ENCODE results near the gene PARP16. TPM values are rescaled to one million over a fixed set of nuclear protein-coding genes. Genes with fewer than 3 reads are reported as not detected.

The PARP16 gene
- polyA plus RNA-seq, 1 donor = 14.0 TPM

- DNase-seq = no peak
- no peak overlapping the region for H3K4me3 ChIP-seq (ENCODE audit: low read length)
- no peak overlapping the region for H3K27ac ChIP-seq (ENCODE audit: low read length)
- H3K36me3 ChIP-seq (ENCODE audit: control insufficient read depth, insufficient read depth, low read length) = no peaks in the 10 kb centered on the region
- no CpG with 5 or more reads among the region's 3 CpGs for WGBS (ENCODE audit: insufficient coverage, low lambda C conversion rate)
- H3K9me3 ChIP-seq (ENCODE audit: control insufficient read depth, low read depth, low read length) = no peaks in the 10 kb centered on the region
- no peaks in the 10 kb centered on the region for H3K4me1 ChIP-seq (ENCODE audit: control insufficient read depth, insufficient read depth, low read length)
- peaks cover 2% of the 10 kb centered on the region for H3K27me3 ChIP-seq (ENCODE audit: control insufficient read depth, insufficient read depth, low read length)
Observed at GRCh38 chr15:65311760-65312159, 25.1 kb upstream of the PARP16 start.

- Histone ChIP-seq H3K27ac (ENCODE audit: low read length) (no peak overlapping the region), H3K36me3 (ENCODE audit: control insufficient read depth, insufficient read depth, low read length) (no peaks in the 10 kb centered on the region), H3K27me3 (ENCODE audit: control insufficient read depth, insufficient read depth, low read length) (peaks cover 2% of the 10 kb centered on the region), H3K9me3 (ENCODE audit: control insufficient read depth, low read depth, low read length) (no peaks in the 10 kb centered on the region), H3K4me3 (ENCODE audit: low read length) (no peak overlapping the region), H3K4me1 (ENCODE audit: control insufficient read depth, insufficient read depth, low read length) (peaks cover 3% of the 10 kb centered on the region)
- WGBS (ENCODE audit: insufficient coverage, low lambda C conversion rate) = no CpG with 5 or more reads among the region's 10 CpGs
- no peak for DNase-seq
Observed at GRCh38 chr15:65310431-65311137, 23.9 kb upstream of the PARP16 start.

GRCh38 chr15:65309882-65310418 is 23.3 kb upstream of the PARP16 start:
- no peak for DNase-seq
- Histone ChIP-seq H3K27me3 (ENCODE audit: control insufficient read depth, insufficient read depth, low read length) (peaks cover 2% of the 10 kb centered on the region), H3K4me3 (ENCODE audit: low read length) (no peak overlapping the region), H3K4me1 (ENCODE audit: control insufficient read depth, insufficient read depth, low read length) (peaks cover 7% of the 10 kb centered on the region), H3K36me3 (ENCODE audit: control insufficient read depth, insufficient read depth, low read length) (no peaks in the 10 kb centered on the region), H3K27ac (ENCODE audit: low read length) (no peak overlapping the region), H3K9me3 (ENCODE audit: control insufficient read depth, low read depth, low read length) (no peaks in the 10 kb centered on the region)
- WGBS (ENCODE audit: insufficient coverage, low lambda C conversion rate) = no CpG with 5 or more reads among the region's 12 CpGs

GRCh38 chr15:65307978-65308377 is 21.3 kb upstream of the PARP16 start:
- no peak overlapping the region for H3K27ac ChIP-seq (ENCODE audit: low read length)
- no peaks in the 10 kb centered on the region for H3K9me3 ChIP-seq (ENCODE audit: control insufficient read depth, low read depth, low read length)
- H3K4me1 ChIP-seq (ENCODE audit: control insufficient read depth, insufficient read depth, low read length) = peaks cover 11% of the 10 kb centered on the region
- no CpG with 5 or more reads among the region's 6 CpGs for WGBS (ENCODE audit: insufficient coverage, low lambda C conversion rate)
- DNase-seq = no peak
- H3K27me3 ChIP-seq (ENCODE audit: control insufficient read depth, insufficient read depth, low read length) = peaks cover 2% of the 10 kb centered on the region
- no peak overlapping the region for H3K4me3 ChIP-seq (ENCODE audit: low read length)
- H3K36me3 ChIP-seq (ENCODE audit: control insufficient read depth, insufficient read depth, low read length) = no peaks in the 10 kb centered on the region

- H3K27ac ChIP-seq (ENCODE audit: low read length) = no peak overlapping the region
- no peak for DNase-seq
- H3K27me3 ChIP-seq (ENCODE audit: control insufficient read depth, insufficient read depth, low read length) = no peaks in the 10 kb centered on the region
- H3K4me3 ChIP-seq (ENCODE audit: low read length) = no peak overlapping the region
- H3K9me3 ChIP-seq (ENCODE audit: control insufficient read depth, low read depth, low read length) = no peaks in the 10 kb centered on the region
- peaks cover 11% of the 10 kb centered on the region for H3K4me1 ChIP-seq (ENCODE audit: control insufficient read depth, insufficient read depth, low read length)
- no peaks in the 10 kb centered on the region for H3K36me3 ChIP-seq (ENCODE audit: control insufficient read depth, insufficient read depth, low read length)
Observed at GRCh38 chr15:65306551-65306950, 19.9 kb upstream of the PARP16 start.

GRCh38 chr15:65305776-65306175 is 19.1 kb upstream of the PARP16 start:
- Histone ChIP-seq H3K4me3 (ENCODE audit: low read length) (no peak overlapping the region), H3K9me3 (ENCODE audit: control insufficient read depth, low read depth, low read length) (no peaks in the 10 kb centered on the region), H3K27ac (ENCODE audit: low read length) (no peak overlapping the region), H3K27me3 (ENCODE audit: control insufficient read depth, insufficient read depth, low read length) (no peaks in the 10 kb centered on the region), H3K36me3 (ENCODE audit: control insufficient read depth, insufficient read depth, low read length) (no peaks in the 10 kb centered on the region), H3K4me1 (ENCODE audit: control insufficient read depth, insufficient read depth, low read length) (peaks cover 11% of the 10 kb centered on the region)
- no peak for DNase-seq
- WGBS (ENCODE audit: insufficient coverage, low lambda C conversion rate) = 83% methylated on average over 1 of the region's 3 CpGs

- H3K9me3 ChIP-seq (ENCODE audit: control insufficient read depth, low read depth, low read length) = no peaks in the 10 kb centered on the region
Observed at GRCh38 chr15:65305150-65305758, 18.6 kb upstream of the PARP16 start.

GRCh38 chr15:65304381-65305149 is 17.9 kb upstream of the PARP16 start, which contains the start of gene RNU5B-1:
RNU5B-1 (plus strand) TSS chr15:65304677.
- WGBS (ENCODE audit: insufficient coverage, low lambda C conversion rate) = 0% methylated on average over 3 of the region's 24 CpGs
- Histone ChIP-seq H3K27ac (ENCODE audit: low read length) (peak within 1 kb of the TSS; percentile 68), H3K4me1 (ENCODE audit: control insufficient read depth, insufficient read depth, low read length) (peaks cover 11% of the 10 kb centered on the region), H3K27me3 (ENCODE audit: control insufficient read depth, insufficient read depth, low read length) (no peaks in the 10 kb centered on the region), H3K9me3 (ENCODE audit: control insufficient read depth, low read depth, low read length) (no peaks in the 10 kb centered on the region), H3K4me3 (ENCODE audit: low read length) (peak within 1 kb of the TSS; percentile 52), H3K36me3 (ENCODE audit: control insufficient read depth, insufficient read depth, low read length) (no peaks in the 10 kb centered on the region)
- peak; percentile 82 to 89 for DNase-seq

More at GRCh38 chr15:65305150-65305758, 18.6 kb upstream of the PARP16 start:
- Histone ChIP-seq H3K36me3 (ENCODE audit: control insufficient read depth, insufficient read depth, low read length) (no peaks in the 10 kb centered on the region), H3K4me1 (ENCODE audit: control insufficient read depth, insufficient read depth, low read length) (peaks cover 11% of the 10 kb centered on the region), H3K27ac (ENCODE audit: low read length) (peak overlapping the region; percentile 68), H3K27me3 (ENCODE audit: control insufficient read depth, insufficient read depth, low read length) (no peaks in the 10 kb centered on the region), H3K4me3 (ENCODE audit: low read length) (no peak overlapping the region)
- DNase-seq = no peak
- 10% methylated on average over 3 of the region's 14 CpGs for WGBS (ENCODE audit: insufficient coverage, low lambda C conversion rate)

- DNase-seq = peak in 1 of 2 donors; percentile 86
- Histone ChIP-seq H3K27me3 (ENCODE audit: control insufficient read depth, insufficient read depth, low read length) (no peaks in the 10 kb centered on the region), H3K9me3 (ENCODE audit: control insufficient read depth, low read depth, low read length) (no peaks in the 10 kb centered on the region), H3K4me1 (ENCODE audit: control insufficient read depth, insufficient read depth, low read length) (peaks cover 11% of the 10 kb centered on the region), H3K27ac (ENCODE audit: low read length) (peak overlapping the region; percentile 68), H3K4me3 (ENCODE audit: low read length) (peak overlapping the region; percentile 52), H3K36me3 (ENCODE audit: control insufficient read depth, insufficient read depth, low read length) (no peaks in the 10 kb centered on the region)
- WGBS (ENCODE audit: insufficient coverage, low lambda C conversion rate) = 0% methylated on average over 2 of the region's 24 CpGs
Observed at GRCh38 chr15:65303687-65304380, 17.2 kb upstream of the PARP16 start.

- H3K27ac ChIP-seq (ENCODE audit: low read length) = no peak overlapping the region
- H3K27me3 ChIP-seq (ENCODE audit: control insufficient read depth, insufficient read depth, low read length) = no peaks in the 10 kb centered on the region
- no peaks in the 10 kb centered on the region for H3K36me3 ChIP-seq (ENCODE audit: control insufficient read depth, insufficient read depth, low read length)
- WGBS (ENCODE audit: insufficient coverage, low lambda C conversion rate) = no CpG with 5 or more reads among the region's 24 CpGs
- H3K4me3 ChIP-seq (ENCODE audit: low read length) = no peak overlapping the region
- H3K4me1 ChIP-seq (ENCODE audit: control insufficient read depth, insufficient read depth, low read length) = peaks cover 11% of the 10 kb centered on the region
- no peaks in the 10 kb centered on the region for H3K9me3 ChIP-seq (ENCODE audit: control insufficient read depth, low read depth, low read length)
- no peak for DNase-seq
Observed at GRCh38 chr15:65302061-65302460, 15.4 kb upstream of the PARP16 start.

Measured in large intestine (tissue), 3 donors.